GM21390 (cell line): ENCODE results near the gene ZMYM2.
"Not testable (repeated sequence)": the region's sequence is repeated elsewhere in the genome, so short reads cannot be mapped to it uniquely, and the experiment has no call there.

Experiments
- ATAC-seq: cut with Tn5 transposase; IDR thresholded peaks from one replicate; pipeline ENCODE4 v1.9.1; 2021; ENCODE audit not compliant: unreplicated experiment

ZMYM2 gene

DNA sequence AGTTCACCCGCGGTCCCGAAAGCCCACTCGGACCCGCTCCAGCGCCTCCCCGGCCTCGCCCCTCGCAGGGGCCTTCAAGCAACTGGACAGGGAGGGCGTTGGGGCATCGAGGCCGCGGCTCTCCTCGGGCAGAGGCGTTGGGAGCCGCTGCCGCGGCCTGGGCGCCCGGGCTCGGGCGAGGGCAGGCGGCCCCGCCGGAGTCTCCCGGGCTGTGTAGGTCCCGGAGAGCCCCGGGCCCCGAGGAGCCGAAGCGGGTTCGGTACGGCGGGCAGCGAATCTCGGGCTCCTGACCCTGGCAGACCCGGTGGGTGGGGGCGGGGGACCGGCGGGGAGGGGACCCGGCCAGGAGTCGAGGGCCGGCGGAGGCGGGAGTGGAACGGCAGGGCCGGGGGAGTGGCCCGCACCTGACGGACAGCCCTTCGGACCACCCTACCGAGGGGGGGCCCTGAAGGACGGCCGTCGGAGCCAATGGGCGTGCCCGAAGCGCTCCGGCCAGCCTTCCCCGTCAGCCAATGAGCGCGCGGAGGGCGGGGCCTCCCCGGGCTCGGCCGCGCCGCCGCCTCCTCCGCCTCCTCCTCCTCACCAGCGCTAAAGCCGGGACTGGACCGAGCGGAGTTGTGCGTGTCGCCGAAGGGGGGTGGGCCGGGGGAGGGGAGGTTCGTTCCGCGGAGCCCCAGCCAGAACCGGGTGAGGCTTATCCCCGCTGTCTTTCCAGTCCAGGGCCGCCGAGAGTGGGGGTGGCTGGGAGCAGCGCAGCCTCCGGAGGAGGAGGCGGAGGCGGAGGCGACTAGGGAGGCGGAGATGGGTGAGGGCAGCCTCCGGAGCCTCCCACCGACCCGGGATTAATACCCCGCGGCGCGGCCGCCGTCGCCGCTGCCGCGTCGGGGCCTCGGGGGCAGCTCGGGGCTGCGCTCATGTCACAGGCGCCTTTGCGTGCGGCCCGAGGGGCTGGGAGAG is at the start of gene ZMYM2:
Gene ZMYM2, plus strand, starts transcription at position 573 of the 957 bp plus-strand sequence. CDS start 34,346 bp downstream, outside the sequence.
- peak; percentile 81 for ATAC-seq

DNA sequence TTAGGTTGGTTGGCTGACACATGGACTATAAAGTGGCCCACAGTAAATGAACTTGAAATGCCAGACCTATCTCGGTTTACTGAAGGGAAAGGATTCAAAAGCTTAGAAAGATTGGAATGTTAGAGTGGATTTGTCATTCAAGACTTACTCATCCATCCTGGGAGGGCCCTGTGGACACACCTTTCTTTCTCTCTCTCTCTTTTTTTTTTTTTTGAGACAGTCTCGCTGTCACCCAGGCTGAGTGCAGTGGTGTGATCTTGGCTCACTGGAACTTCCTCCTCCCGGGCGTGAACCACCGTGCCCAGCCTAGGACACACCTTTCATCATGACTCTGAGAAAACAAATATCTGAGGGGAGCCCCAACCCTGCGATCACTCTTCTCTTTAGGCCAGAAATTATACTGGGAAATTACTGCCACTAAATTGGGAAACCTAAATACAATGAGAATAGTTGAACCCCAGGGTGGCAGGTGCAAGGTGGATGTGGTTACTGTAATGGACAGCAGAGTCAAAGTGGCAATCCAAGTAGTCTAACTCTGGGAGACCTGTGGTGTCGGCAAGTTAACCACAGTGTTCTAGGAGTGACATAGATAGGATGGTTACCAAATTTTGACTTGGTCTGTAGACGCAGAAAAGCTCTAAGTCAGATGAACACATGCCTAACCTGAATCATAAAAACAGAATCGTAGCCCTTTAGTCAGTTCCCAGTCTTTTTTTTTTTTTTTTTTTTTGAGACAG is 48.0 kb upstream of the ZMYM2 start:
- no peak for ATAC-seq

DNA sequence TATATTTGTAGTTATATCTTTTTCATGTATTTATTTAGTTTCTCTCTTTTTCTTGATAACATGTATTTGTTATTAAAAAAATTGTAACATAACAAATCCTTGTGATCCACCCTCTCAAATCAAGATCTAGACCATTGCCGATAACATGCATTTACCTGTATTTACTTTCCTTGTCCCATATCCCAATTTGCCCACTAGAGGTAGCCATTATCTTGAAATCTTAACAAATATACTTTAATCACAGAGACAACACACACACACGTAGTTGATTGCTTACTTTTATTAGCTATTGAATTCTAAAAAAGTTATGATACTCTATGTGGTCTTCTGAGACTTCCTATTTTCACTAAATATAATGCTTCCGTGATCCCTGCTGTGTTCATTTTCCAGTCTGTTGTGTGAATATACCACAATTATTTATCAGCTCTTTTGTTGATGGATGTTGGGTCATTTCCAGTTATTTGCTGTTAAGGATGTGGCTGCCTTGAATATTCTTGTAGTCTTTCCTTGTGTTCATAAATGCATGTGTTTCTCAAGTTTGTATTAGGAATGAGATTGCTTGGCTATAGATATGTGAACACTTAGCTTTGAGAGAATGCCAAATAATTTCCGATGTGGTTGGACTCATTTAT is 31.3 kb upstream of the ZMYM2 start:
- no peak for ATAC-seq

DNA sequence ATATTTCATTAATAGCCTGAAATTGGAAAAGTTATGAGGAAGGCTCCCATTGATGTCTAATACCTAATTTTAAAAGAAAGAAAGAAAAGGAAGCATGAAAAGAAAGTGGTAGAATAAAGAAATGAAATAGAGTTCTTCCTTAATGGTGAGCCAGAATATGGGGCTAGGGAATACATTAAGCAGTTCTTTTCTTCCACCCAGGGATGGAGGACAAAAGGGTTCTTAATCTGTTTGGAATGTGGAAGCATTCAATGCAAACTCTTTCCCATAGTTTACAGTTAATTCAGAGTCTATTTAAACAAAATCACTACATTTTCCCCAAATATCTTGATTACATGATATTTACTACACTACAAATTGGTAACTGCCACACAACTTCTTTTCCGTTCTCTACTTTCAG is 18.4 kb upstream of the ZMYM2 start:
- ATAC-seq = no peak

DNA sequence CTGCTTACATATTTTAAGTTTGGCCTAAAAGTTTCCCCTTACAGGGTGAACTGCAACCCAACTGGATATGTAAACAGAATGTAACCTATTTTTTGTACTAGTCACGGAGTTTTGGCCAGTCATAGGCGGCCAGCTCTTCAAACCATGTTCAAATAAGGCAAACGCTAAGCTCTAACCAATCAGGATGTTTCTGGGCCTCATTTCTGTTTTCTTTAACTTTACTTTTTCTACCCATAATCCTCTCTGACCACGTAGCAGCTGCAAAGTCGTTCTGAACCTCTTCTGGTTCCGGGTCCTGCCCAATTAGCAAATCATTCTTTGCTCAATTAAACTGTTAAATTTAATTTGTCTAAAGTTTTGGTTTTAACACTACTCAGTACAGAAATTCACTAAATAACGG is 8.2 kb upstream of the ZMYM2 start:
- no peak for ATAC-seq

DNA sequence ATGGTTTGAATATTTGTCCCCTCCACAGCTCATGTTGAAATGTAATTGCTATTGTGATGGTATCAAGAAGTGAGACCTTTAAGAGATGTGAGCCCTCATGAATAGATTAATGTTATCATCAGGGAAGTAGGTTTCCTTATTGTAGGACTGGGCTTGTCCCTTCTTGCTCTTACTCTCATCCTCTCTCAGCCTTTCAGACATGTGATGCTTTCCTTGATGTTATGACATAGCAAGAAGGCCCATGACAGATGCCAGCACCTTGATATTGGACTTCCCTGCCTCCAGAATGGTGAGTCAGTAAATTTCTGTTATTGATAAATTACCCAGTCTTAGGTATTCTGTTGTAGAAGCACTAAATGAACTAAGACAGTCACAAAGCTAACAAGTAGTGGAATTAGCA is 5.7 kb upstream of the ZMYM2 start:
- ATAC-seq = no peak

DNA sequence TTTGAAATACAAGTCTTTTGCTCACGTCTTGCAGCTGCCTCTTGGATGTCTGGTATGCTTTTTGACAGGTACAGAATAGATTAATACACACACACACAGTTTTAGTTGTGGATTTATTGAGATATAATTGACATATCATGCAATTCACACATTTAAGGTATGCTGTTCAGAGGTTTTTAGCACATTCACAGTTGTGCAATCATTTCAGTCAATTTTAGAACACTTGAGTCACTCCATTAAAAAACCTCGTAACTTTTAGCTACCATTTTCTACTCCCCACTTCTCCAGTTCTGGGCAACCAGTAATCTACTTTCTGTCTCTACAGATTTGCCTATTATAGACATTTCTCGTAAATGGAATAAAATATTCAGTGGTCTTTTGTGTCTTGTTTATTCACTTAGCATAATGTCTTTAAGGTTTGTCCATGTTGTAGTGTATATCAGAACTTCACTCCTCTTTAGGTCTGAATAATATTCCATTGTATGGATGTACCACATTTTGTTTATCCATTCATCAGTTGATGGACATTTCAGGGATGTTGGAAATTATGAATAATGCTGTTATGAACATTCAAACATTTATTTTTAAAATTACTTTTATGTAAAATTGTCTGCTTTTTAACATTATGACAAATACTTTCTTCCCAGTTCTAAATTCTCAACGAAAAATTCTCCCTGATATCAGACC is 2.5 kb upstream of the ZMYM2 start:
- no peak for ATAC-seq

DNA sequence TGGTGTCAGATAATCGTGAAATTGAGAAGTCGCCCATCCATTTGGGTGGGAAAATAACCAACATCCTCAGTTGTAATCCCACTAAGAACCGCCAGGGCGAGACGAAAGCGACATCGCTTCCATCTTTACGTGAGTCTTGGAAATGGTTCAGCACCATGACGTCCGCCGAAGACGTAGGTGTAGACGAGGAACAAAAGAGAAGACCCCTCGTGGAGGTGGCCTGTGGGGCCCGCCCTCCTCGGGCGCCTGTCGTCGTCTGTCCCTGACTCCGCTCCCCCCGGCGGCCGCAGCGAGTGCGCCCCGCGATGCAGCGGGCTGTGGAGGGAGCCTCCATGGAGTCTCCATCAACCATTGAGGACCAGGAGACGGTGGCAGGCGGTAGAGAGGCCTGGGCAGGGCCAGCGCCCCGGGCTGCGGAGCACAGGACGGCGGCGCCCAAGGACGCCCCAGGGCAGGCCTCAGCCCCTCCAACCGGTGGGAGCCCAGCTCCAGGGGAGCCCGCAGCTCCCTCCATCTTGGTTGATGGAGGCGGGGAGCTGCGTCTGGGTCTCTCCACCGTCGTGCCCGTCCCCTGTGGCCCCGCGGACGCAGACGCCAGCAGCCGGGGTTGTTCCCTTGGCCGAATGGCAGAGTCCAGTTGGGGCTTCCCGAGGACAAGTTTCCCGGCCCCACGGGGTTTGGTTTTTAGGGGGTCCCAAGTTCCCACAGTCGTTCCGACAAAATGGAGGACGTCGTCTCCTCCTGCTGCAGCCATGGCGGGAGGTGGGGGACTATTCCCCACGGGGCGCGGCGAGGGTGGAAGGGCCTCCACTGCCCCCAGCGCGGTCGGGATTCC is 990 bp upstream of the ZMYM2 start:
- ATAC-seq = peak; percentile 19

DNA sequence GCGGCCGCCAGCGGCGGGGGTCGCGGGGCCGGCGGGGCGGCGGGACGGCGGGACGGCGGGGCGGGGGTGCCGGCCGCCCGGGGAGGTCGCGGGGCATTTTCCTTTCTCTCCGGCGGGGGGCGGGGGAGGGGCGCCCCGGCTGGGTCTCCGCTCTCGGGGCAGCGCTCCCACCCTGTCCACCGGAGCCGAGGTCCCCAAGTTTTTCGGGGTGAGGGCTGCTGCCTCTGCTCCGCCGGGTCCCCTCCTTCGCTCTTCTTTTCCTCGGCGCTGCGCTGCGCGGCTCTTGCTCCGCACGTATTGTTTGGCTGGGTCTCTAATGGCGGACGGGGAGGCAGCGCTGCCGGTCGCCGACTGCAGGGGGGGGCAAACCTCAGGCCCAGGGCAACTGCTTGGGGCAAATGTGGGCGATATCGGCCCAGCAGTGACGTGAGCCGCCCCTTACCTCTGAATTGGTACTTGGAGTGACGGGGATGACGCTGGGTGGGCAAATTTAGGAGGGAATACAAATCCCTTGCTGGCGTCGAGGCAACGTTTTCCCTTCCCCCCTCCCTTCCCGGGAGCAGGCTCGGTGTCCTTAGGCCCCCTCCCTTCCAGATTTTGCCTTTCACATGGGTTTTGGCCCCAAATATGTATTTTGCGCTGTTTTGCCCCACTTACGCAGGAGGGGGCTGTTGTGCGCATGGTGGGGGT is 759 bp downstream of the ZMYM2 start:
- no peak for ATAC-seq

DNA sequence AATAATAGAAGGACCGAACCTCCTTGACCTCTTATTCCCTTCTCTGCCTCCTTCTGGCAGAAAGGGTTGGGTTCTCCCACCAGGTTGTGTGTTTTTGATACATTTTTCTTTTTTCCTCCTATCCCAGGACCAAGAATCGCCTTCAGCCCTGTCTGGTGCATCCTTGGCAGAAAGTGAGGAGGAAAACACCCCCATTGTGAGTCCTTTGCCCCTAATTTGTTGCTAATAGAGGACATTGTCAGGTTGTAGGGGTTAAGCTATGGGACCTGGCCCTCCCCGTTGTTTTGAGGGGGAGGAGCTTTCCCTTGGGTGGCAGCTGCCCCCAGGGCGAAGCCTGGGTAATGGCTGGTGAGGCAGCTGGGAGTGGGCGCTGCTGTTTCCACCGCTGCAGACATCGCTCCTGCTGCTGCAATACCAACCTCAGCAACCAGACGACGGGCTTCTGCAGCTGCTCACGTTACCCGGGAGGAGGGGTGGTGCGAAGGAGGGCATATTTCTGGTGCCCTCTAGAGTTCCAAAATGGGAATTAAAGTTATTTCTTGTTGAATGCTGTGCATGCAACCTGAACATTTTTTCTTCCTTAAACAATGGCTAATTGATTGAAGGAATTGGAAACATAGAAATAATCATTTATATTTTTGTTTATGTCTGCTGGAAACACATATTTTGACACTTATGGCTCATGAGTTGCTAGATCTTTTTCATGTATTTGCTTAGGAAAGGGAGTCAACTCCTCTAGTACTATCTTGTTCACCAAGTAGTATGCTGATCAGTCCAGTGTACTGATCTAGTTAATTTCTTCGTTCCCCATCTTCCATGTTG is 1.5 kb downstream of the ZMYM2 start:
- ATAC-seq = peak; percentile 36

DNA sequence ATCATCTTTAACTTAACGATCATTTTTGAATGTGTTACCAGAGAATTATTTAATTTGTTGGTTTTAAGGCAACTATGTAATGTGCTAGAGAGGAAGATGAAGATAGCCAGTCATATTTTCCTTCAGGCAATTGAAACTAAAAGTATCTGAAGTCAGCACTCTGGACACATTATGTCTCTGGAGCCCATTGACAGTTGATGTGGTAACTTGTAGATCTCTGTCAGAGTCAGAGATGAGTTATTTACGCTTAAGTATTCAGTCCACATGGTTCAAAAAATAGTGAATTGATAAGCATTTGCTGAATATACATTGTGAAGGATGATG is 2.1 kb downstream of the ZMYM2 start:
- ATAC-seq = no peak

DNA sequence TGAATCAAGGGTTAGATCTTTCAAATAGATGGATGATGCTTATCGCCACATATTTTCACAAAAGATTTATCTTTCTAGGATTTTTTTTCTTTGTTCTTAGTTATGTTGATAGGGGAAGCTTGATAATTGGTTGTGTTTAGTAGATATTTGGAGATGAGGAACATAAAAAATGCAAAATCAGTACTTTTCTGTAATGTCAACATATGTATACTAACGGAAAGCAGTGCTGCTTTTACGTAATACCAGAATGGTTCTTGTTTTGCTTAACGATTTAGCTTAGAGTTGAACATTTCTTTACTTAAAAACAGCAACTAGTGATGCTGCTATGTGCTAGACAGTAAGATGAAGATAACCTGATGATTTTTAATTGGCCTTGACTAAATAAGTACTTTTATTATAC is 3.0 kb downstream of the ZMYM2 start:
- no peak for ATAC-seq

DNA sequence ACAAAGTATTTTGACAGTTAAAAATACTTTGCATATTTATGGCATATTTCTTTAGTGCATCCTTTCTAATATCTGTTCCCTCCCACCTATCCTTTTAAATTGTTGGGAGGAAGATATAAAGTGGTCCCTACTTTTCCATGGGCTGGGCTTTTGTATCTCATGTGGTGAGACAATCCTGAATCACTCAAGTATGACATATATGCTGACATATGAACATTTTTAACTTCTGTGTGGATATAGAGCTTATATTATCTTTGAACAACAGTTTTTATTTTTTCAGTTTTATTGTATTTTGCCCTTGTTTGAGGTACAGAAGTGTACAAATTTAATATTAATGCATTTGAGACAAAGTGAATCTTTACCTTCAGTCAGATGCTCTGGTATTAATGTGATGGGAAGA is 3.4 kb downstream of the ZMYM2 start:
- no peak for ATAC-seq

DNA sequence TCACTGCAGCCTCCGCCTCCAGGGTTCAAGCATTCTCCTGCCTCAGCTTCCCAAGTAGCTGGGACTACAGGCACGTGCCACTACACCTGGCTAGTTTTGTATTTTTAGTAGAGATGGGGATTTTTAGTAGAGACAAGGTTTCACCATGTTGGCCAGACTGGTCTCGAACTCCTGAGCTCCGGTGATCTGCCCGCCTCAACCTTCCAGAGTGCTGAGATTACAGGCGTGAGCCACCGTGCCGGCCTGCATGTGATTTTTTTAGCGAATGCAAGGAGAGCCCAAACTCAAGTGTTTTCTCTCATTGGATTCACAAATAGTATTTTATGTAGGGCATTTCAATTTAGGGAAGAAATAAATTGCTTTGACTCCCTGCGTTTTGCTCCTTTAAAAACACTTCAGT is 4.4 kb downstream of the ZMYM2 start:
- ATAC-seq = no peak

DNA sequence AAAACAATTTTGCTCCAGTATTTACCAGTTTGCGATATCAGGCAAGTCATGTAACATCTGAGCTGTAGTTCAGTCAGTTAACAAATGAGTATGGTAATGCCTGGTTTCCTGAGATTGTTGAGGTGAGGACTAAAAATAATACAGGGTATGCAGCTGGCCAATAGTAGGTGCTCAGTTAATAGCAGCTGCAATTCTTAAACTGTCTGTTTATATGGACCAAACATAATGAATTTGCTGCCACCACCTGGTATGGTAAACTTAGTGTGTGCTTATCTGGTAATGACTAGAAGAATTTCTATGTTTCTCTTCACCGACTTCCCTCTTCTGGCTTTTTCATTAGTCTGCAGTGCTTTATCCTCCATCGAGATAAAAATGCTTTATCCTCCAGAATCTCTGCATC is 9.1 kb downstream of the ZMYM2 start:
- no peak for ATAC-seq

DNA sequence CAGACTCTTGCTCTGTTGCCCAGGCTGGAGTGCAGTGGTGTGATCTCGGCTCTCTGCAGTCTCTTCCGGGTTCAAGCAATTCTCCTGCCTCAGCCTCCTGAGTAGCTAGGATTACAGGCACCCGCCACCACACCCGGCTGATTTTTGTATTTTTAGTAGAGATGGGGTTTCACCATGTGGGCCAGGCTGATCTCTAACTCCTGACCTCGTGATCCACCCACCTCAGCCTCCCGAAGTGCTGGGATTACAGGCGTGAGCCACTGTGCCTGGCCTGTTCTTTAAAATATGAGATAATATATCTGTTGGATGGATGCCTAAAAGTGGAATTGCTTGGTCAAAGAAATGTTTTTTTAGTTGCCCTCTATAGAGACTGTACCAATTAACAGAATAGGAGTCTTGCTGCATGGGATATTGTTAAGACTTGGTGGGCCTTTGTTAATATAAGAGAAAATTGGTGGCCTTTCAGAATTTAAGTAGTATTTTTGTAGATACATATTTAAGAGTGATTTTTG is 16.0 kb downstream of the ZMYM2 start:
- ATAC-seq = not testable (repeated sequence)

DNA sequence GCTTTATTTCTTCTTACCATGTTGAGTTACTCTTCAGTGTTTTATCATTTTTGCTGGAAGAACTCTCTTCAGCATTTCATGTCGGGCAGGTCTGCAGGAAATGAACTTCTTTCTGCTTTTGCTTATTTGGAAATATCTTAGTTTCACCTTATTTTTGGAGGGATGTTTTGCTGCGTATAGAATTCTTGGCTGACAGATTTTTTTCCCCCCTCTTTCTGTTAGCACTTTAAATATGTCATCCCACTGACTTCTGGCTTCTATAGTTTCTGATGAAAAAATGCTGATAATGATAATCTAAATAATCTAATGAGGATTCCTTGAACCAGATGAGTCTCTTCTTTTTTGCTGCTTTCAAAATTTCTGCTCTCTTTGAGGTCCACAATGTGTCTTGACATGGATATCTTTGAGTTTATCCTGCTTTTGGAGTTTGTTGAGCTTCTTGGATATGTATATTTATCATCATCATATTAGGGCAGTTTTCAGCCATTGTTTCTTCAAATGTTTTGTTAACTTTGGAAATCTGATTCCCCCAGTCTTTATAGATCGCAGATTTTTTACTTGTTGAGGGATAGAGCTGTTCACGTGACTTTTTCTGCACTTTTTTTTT is 20.4 kb downstream of the ZMYM2 start:
- ATAC-seq = no peak

DNA sequence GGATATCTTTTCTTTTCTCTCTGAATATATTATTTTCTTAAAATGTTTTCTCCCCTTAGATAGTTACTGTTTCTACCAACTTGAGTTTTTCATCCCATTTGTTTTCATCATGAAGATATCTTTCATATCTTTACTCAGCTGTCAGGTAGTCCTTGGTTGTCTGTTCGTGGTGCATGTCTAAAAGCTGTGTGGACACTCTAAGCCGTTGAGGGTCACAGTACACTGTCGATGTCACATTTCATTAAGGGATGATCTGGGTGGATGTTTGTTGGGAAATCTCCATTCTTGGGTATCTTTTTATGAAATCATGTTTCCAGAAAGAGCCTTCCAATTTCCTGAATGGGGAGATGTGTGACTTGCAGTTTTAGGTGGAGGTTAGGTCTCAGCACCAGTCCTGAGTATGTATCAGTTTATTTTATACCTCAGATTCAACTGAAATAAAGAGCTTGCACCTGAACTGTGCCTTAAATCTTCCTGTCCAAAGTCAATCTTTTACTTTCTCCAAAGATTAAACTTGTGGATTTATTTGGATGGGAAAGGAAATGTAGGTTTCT is 23.2 kb downstream of the ZMYM2 start:
- no peak for ATAC-seq
